K562 (cell line): ENCODE data around the gene TLCD1. TPM values are rescaled to one million over a fixed set of nuclear protein-coding genes. Genes with fewer than 3 reads are reported as not detected.
A peak's percentile ranks its signal among the peaks of the same experiment; 100 is the strongest.

Experiments used
- AFF1 ChIP-seq, 2 experiments: fragments of 450-650 bp; IDR thresholded peaks; 2 replicates each; pipeline ENCODE4 v1.6.1; 2018; ENCODE audit warnings: mild to moderate bottlenecking in 2 of 2, low read depth in 1 of 2; ENCODE audit not compliant: partially characterized antibody in 2 of 2
- ESRRB ChIP-seq: fragments of 250-450 bp; sonication (Bioruptor Pico); IDR thresholded peaks from 2 replicates; pipeline ENCODE4 v1.5.0; 2020; ENCODE audit warnings: mild to moderate bottlenecking, moderate library complexity, borderline replicate concordance
- FIP1L1 ChIP-seq: fragments of 200-400 bp; formaldehyde crosslinking; IDR thresholded peaks from 2 replicates; pipeline ENCODE4 v1.6.1; 2018; ENCODE audit warnings: mild to moderate bottlenecking, low read depth, low read length; ENCODE audit not compliant: poor library complexity, severe bottlenecking
- FOXA1 ChIP-seq: fragments of 450-650 bp; IDR thresholded peaks from 2 replicates; pipeline ENCODE4 v1.6.1; 2016; ENCODE audit warnings: mild to moderate bottlenecking, borderline replicate concordance
- KAT7 ChIP-seq: sonication (generic); formaldehyde crosslinking; IDR thresholded peaks from 2 replicates; pipeline ENCODE4 v1.8.0; 2022; ENCODE audit warnings: missing genetic modification reagents, mild to moderate bottlenecking, borderline replicate concordance
- NFRKB ChIP-seq: fragments of 450-650 bp; IDR thresholded peaks from 2 replicates; pipeline ENCODE4 v1.6.1; 2016; ENCODE audit warnings: low read depth
- PRPF4 ChIP-seq: fragments of 200-400 bp; formaldehyde crosslinking; IDR thresholded peaks from one replicate; pipeline ENCODE4 v1.6.1; 2017; ENCODE audit warnings: low read length, low read depth, mild to moderate bottlenecking; ENCODE audit not compliant: insufficient read depth, poor library complexity, severe bottlenecking
- TCF3 ChIP-seq: sonication (generic); formaldehyde crosslinking; IDR thresholded peaks from 2 replicates; pipeline ENCODE4 v1.4.0; 2020; ENCODE audit warnings: mild to moderate bottlenecking, missing genetic modification reagents
- TCF7 ChIP-seq: sonication (generic); IDR thresholded peaks from 2 replicates; pipeline ENCODE4 v1.6.1; 2016; ENCODE audit warnings: antibody characterized with exemption, borderline replicate concordance
- YBX1 ChIP-seq: fragments of 450-650 bp; IDR thresholded peaks from 2 replicates; pipeline ENCODE4 v1.7.1; 2016; ENCODE audit warnings: mild to moderate bottlenecking
- YY1 ChIP-seq, 3 experiments: IDR thresholded peaks; 2 replicates each; pipeline ENCODE4 v1.6.1; 2011; ENCODE audit warnings: low read length in 2 of 3, mild to moderate bottlenecking in 2 of 3, moderate library complexity in 2 of 3, borderline replicate concordance in 1 of 3, control low read depth in 1 of 3, low read depth in 1 of 3; ENCODE audit not compliant: insufficient read depth in 3 of 3, insufficient replicate concordance in 2 of 3, control insufficient read depth in 1 of 3, insufficient read length in 1 of 3; ENCODE audit errors: extremely low read depth in 1 of 3
- ZNF12 ChIP-seq: sonication (generic); formaldehyde crosslinking; IDR thresholded peaks from 2 replicates; pipeline ENCODE4 v1.4.0; 2020; ENCODE audit warnings: mild to moderate bottlenecking, missing genetic modification reagents
- ZNF444 ChIP-seq: fragments of 250-450 bp; sonication (Bioruptor Pico); IDR thresholded peaks from 2 replicates; pipeline ENCODE4 v1.4.0; 2020; ENCODE audit warnings: mild to moderate bottlenecking, moderate library complexity
- polyA plus RNA-seq, 8 experiments: library from polyadenylated mRNA; depleted of rRNA in 4 of 8; stranded (reverse) in 5 of 8; unstranded in 3 of 8; fragments of >200 nt; fragmentation: Nextera tagmentation in 2 of 8; fragmentation: Illumina TruSeq in 1 of 8; extraction: Ambion mirVana in 2 of 8; extraction: Trizol in 1 of 8; gene quantifications; 2 replicates each; pipeline versions ENCODE4 v1.2.1 to v1.2.3, GENCODE V29; 2011 to 2014; ENCODE audit warnings: inconsistent platforms in 1 of 8, missing spikeins in 1 of 8
- total RNA-seq, 7 experiments: library from RNA; depleted of rRNA in 6 of 7; stranded (reverse); fragments of >200 nt in 6 of 7; fragmentation: Illumina TruSeq in 2 of 7; extraction: Trizol in 2 of 7; gene quantifications; 2 replicates each; pipeline versions ENCODE4 v1.2.1 to v1.2.3, GENCODE V29; 2011 to 2021; ENCODE audit warnings: low replicate concordance in 1 of 7
- TF ChIP-seq, protein P1 (sequence below): IDR thresholded peaks from 2 replicates; pipeline ENCODE4 v1.6.1; 2016; ENCODE audit warnings: missing genetic modification characterization, missing compliant biosample characterization
- TF ChIP-seq, protein P2 (sequence below): sonication (generic); formaldehyde crosslinking; IDR thresholded peaks from 2 replicates; pipeline ENCODE4 v1.8.0; 2022; ENCODE audit warnings: mild to moderate bottlenecking, missing genetic modification reagents

Gene TLCD1
- total and polyA plus RNA-seq, 9 of the 15 experiments (the other 6 are each of a cell fraction or from before 2014, with no cell fraction given) = 6.8 to 37.7 (median 21.7) TPM

DNA sequence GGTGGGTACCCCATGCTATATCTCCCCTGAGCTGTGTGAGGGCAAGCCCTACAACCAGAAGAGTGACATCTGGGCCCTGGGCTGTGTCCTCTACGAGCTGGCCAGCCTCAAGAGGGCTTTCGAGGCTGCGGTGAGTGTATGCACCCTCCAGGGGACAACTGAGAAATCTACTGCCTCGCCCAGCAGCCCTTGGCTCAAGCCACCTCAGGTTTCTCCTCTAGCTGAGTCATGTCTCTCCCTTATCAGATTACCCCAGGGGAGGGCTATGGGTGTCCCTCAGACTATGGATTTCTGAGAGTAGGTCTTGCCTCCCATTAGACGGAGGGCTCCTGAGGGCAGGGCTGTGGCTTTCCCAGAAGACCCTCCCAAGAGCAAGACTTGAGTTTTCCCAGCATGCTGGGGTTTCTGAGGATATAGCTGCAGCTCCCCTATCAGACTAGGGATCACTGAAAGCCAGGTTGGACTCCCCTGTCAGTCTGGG lies 9.2 kb upstream of the TLCD1 start (continued):
- TF ChIP-seq TCF7 = no peak
- TF ChIP-seq, protein P1, sequence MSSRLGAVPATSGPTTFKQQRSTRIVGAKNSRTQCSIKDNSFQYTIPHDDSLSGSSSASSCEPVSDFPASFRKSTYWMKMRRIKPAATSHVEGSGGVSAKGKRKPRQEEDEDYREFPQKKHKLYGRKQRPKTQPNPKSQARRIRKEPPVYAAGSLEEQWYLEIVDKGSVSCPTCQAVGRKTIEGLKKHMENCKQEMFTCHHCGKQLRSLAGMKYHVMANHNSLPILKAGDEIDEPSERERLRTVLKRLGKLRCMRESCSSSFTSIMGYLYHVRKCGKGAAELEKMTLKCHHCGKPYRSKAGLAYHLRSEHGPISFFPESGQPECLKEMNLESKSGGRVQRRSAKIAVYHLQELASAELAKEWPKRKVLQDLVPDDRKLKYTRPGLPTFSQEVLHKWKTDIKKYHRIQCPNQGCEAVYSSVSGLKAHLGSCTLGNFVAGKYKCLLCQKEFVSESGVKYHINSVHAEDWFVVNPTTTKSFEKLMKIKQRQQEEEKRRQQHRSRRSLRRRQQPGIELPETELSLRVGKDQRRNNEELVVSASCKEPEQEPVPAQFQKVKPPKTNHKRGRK (tag) = no peak
- TF ChIP-seq ZNF444 = 0 out of 2 replicates have a peak, but pooled peaks have one; percentile 54
- TF ChIP-seq FIP1L1 = no peak
- TF ChIP-seq NFRKB = no peak
- TF ChIP-seq PRPF4 = no peak
- TF ChIP-seq KAT7 (CRISPR knock-in tag) = no peak
- TF ChIP-seq TCF3 (CRISPR knock-in tag) = peak; percentile 24; the same call in 1 of the 2 replicates
- TF ChIP-seq YBX1 = no peak
- TF ChIP-seq YY1 (IDR thresholded peaks at IDR 0.05; ENCODE audit: borderline replicate concordance in 1 of 3, control insufficient read depth in 1 of 3, extremely low read depth in 1 of 3, insufficient read depth in 3 of 3, insufficient read length in 1 of 3, insufficient replicate concordance in 2 of 3, low read depth in 1 of 3, low read length in 2 of 3) = peak in 2 of 3 experiments; percentile 11 to 27
- TF ChIP-seq ESRRB (CRISPR knock-in tag) = no peak
- TF ChIP-seq AFF1 (IDR thresholded peaks at IDR 0.05; ENCODE audit: low read depth in 1 of 2, partially characterized antibody in 2 of 2) = peak in 1 of 2 experiments; percentile 55
- no peak for TF ChIP-seq ZNF12 (CRISPR knock-in tag)
- TF ChIP-seq, protein P2, sequence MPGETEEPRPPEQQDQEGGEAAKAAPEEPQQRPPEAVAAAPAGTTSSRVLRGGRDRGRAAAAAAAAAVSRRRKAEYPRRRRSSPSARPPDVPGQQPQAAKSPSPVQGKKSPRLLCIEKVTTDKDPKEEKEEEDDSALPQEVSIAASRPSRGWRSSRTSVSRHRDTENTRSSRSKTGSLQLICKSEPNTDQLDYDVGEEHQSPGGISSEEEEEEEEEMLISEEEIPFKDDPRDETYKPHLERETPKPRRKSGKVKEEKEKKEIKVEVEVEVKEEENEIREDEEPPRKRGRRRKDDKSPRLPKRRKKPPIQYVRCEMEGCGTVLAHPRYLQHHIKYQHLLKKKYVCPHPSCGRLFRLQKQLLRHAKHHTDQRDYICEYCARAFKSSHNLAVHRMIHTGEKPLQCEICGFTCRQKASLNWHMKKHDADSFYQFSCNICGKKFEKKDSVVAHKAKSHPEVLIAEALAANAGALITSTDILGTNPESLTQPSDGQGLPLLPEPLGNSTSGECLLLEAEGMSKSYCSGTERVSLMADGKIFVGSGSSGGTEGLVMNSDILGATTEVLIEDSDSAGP (CRISPR knock-in tag) = no peak
- no peak for TF ChIP-seq FOXA1
